PC-9 (cell line): Measurements from ENCODE around the gene CHFR.
"Not testable (repeated sequence)": the region's sequence is repeated elsewhere in the genome, so short reads cannot be mapped to it uniquely, and the experiment has no call there.

ENCODE experiments used
- CTCF ChIP-seq: fragments of 200-600 bp; sonication (generic); conservative IDR thresholded peaks from 2 replicates; pipeline ENCODE4 v1.6.1; 2017; ENCODE audit warnings: mixed run types, antibody characterized with exemption, mild to moderate bottlenecking, moderate library complexity
- EZH2 ChIP-seq: fragments of 200-600 bp; sonication (generic); IDR thresholded peaks from 2 replicates; pipeline ENCODE4 v1.8.0; 2017; ENCODE audit warnings: antibody characterized with exemption, low read depth

- peak; percentile 51 for TF ChIP-seq CTCF
- not testable (repeated sequence) for TF ChIP-seq EZH2
Measured at GRCh38 chr12:132809391-132809790, 78.0 kb downstream of the CHFR start.
